GM19099 (cell line): ENCODE data around the gene IKBKE.
A peak's percentile ranks its signal among the peaks of the same experiment; 100 is the strongest.

Source experiments
- POLR2A ChIP-seq: IDR thresholded peaks from 3 replicates; pipeline ENCODE4 v1.6.1; 2011; ENCODE audit warnings: low read depth; ENCODE audit not compliant: insufficient read length; ENCODE audit errors: extremely low read depth

IKBKE gene

GRCh38 chr1:206464456-206464964, 5.8 kb upstream of the IKBKE start:
- no peak for TF ChIP-seq POLR2A

GRCh38 chr1:206465951-206466350, 4.3 kb upstream of the IKBKE start:
- TF ChIP-seq POLR2A, result no peak

DNA sequence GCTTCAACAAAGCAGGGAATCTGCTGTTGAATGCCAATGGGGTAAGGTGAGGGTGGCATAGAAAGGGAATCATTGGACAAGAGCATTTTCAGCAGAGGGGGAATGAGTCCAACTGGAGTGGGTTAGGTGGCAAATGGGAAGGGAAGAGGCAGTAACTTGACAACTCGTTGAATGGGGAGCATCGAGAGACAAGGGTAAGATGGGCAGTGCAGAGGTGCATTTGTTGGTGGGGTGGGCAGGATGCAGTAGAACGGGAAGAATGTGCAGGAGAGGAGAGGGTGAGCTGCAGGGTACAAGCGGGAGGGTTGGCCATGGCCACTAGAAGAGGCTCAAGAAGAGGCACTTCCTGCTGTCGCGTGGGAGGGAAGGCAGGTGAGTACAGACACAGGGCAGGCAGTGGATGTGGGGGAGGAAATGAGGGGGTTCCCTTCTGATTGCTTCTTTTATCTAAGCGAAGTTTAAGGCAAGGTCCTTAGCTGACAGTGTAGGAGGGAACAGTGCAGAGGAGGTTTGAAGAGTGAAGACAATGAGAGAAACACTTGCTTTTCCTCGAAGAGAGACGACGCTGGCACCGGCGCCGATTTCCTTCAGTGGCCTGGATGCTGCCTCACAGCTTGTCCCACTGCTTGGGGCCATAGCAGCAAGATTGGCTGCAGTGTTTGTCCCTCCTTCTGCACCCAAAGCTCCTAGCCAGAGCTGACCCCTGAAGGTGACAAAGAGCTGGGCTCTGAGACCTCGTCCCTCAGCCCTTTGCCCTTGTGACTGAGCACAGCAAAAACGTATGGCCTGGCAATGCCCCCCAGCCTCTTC, 3.2 kb upstream of the IKBKE start:
- TF ChIP-seq POLR2A, result no peak

GRCh38 chr1:206467915-206468314, 2.4 kb upstream of the IKBKE start:
- TF ChIP-seq POLR2A, result peak; percentile 34

- TF ChIP-seq POLR2A, result no peak
These were observed 1.7 kb upstream of the IKBKE start for GRCh38 chr1:206468571-206468970.

GRCh38 chr1:206469411-206469932, 804 bp upstream of the IKBKE start:
- TF ChIP-seq POLR2A, result no peak

DNA sequence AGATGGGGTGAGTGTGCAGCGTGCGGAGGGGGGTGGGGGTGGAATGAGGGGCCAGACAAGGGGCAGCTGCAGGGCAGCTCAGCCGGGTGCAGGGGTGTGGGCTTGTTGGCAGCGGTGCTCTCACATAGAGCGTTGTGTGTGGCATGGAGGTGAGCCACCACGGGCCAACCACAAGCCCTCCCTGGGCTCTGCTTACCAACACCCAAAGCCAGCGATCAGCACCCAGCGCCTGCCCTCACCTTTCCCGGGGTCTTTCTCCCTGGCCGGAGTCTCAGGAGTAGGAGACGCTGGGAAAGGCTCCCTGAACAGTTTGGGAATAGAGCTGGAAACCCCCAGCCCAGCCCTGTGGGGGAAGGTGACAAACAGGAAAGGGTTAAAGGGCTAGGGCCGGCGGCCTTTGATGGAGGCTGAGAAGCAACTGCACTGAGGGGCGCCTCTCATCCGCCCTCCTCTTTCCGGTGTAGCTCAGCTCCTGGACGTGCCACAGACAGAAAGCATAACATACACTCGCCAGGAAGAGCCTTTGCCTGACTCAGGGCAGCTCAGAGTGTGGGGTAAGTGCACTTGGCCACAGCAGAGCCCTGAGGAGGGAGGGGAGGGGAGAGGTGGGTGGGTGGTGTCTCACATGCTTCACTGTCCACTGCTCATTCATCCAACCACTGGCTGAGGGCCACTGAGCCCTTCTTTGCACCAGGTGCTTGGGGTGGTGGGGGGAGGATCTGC, 577 bp downstream of the IKBKE start:
- TF ChIP-seq POLR2A, result peak; percentile 70

DNA sequence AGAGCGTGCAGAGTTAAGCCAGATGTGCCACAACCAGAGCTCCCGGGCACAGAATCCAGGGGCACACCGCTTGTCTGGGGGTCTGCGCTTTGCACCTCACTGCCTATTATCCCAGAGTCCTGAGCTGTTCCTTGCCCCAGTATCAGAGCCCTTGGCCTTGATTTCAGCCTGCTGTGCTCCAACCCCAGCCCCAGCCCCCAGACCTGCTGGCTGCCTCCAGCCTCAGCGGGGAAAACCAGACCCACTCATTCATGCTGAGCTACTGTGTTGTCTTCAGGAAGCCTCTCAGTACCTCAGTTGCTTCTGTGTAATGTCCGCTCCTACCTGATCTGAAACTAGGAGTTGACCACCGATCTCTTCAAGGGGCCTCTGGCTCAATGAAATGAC, 1.1 kb downstream of the IKBKE start:
- no peak for TF ChIP-seq POLR2A

DNA sequence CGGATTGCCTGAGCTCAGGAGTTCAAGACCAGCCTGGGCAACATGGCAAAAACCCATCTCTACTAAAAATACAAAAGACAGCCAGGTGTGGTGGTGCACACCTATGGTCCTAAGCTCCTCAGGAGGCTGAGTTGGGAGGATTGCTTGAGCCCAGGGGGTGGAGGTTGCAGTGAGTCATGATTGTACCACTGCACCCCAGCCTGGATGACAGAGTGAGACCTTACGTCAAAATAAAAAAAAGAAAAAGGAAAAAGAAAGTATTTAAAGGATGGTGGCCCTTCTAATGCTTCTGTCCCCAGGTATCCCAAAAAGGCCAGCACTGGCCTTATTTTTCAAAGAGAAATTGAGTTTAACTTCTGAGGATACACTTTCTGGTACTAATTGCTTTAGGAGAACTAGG, 1.7 kb downstream of the IKBKE start:
- no peak for TF ChIP-seq POLR2A

- peak; percentile 16 for TF ChIP-seq POLR2A
These were observed 2.2 kb downstream of the IKBKE start for GRCh38 chr1:206472454-206472853.

GRCh38 chr1:206472886-206473285, 2.6 kb downstream of the IKBKE start:
- TF ChIP-seq POLR2A, result no peak

DNA sequence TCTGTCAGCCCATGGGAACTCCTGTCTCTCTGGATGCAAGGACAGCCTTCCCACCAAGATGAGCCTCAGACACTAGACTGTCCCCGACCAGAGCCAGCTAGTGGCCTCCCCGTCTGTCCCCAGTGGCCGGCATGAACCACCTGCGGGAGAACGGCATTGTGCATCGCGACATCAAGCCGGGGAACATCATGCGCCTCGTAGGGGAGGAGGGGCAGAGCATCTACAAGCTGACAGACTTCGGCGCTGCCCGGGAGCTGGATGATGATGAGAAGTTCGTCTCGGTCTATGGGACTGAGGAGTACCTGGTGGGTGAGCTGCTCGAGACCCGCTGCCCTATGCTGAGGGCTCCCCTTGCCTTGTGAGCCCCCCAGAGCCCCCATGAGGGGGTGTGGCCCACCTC, 5.8 kb downstream of the IKBKE start:
- TF ChIP-seq POLR2A, result no peak

GRCh38 chr1:206476591-206476990, 6.3 kb downstream of the IKBKE start:
- TF ChIP-seq POLR2A, result no peak

DNA sequence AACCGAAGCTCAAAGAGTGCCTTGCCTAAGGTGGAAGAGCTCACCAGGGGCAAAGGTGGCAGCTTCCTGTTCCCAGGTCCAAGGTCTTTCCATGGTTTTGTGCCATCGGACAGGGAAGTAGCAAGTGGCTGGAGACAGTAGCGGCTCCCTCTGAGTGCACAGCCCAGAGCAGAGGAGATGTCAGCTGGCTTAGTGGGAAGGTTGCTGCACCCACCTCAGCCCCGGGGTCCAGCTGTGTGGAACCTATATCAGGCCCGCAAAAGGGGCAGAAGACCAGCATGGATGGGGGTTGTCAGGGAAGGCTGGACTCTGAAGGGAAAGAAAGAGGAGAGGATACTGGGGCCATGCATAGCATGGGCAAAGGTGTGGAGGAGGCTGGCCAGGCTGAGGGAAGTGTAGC, 6.8 kb downstream of the IKBKE start:
- TF ChIP-seq POLR2A, result no peak

GRCh38 chr1:206477581-206478380, 7.5 kb downstream of the IKBKE start:
- TF ChIP-seq POLR2A, result no peak
